PC-9 (cell line): Measurements from ENCODE around the gene PALLD.

ENCODE experiments used
- EZH2 ChIP-seq: fragments of 200-600 bp; sonication (generic); IDR thresholded peaks from 2 replicates; pipeline ENCODE4 v1.8.0; 2017; ENCODE audit warnings: antibody characterized with exemption, low read depth
- TF ChIP-seq, protein P1 (sequence below): fragments of 200-600 bp; sonication (generic); conservative IDR thresholded peaks from 2 replicates; pipeline ENCODE4 v1.6.1; 2017; ENCODE audit warnings: mixed run types, antibody characterized with exemption, mild to moderate bottlenecking, moderate library complexity

- TF ChIP-seq, protein P1, sequence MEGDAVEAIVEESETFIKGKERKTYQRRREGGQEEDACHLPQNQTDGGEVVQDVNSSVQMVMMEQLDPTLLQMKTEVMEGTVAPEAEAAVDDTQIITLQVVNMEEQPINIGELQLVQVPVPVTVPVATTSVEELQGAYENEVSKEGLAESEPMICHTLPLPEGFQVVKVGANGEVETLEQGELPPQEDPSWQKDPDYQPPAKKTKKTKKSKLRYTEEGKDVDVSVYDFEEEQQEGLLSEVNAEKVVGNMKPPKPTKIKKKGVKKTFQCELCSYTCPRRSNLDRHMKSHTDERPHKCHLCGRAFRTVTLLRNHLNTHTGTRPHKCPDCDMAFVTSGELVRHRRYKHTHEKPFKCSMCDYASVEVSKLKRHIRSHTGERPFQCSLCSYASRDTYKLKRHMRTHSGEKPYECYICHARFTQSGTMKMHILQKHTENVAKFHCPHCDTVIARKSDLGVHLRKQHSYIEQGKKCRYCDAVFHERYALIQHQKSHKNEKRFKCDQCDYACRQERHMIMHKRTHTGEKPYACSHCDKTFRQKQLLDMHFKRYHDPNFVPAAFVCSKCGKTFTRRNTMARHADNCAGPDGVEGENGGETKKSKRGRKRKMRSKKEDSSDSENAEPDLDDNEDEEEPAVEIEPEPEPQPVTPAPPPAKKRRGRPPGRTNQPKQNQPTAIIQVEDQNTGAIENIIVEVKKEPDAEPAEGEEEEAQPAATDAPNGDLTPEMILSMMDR: no peak
- TF ChIP-seq EZH2: no peak
These were observed 284.5 kb downstream of the PALLD start for GRCh38 chr4:168781341-168781740.
